PC-3 (cell line): Measurements from ENCODE around the gene PDSS2. TPM values are rescaled to one million over a fixed set of nuclear protein-coding genes. Genes with fewer than 3 reads are reported as not detected.
"Not testable (repeated sequence)": the region's sequence is repeated elsewhere in the genome, so short reads cannot be mapped to it uniquely, and the experiment has no call there.

Experiments used
- ATAC-seq: fragments of 200-7000 bp; cut with Tn5 transposase; 2 replicates; pipeline ENCODE4 v1.9.1; 2020; ENCODE audit warnings: mild to moderate bottlenecking, moderate library complexity
- BruUV-seq: library from RNA; stranded (reverse); fragments of 400-500 nt; replicated peaks from 2 replicates; lab custom pipeline; 2021; lab: Mats Ljungman, UMichigan
- CTCF ChIA-PET: fragments of 300-600 bp; sonication (Branson Sonifier 250); formaldehyde crosslinking; loops from one replicate; lab custom pipeline; 2022; ENCODE audit warnings: antibody characterized with exemption; lab: Charles Lee
- POLR2A ChIA-PET: fragments of 300-600 bp; sonication (Branson Sonifier 250); formaldehyde crosslinking; loops from one replicate; lab custom pipeline; 2022; ENCODE audit warnings: antibody characterized with exemption; ENCODE audit not compliant: unreplicated experiment; lab: Charles Lee
- DNase-seq: peaks from one replicate; pipeline ENCODE4 v3.0.0-alpha.2; 2015
- H2AFZ ChIP-seq: fragments of 300-600 bp; sonication (generic); 2 replicates; pipeline ENCODE4 v1.6.0; 2016; ENCODE audit warnings: antibody characterized with exemption, low read length
- H3F3A ChIP-seq: fragments of 300-600 bp; sonication (generic); one replicate; pipeline ENCODE4 v1.6.0; 2017; ENCODE audit warnings: antibody characterized with exemption, low read length, control low read depth, mild to moderate bottlenecking; ENCODE audit not compliant: unreplicated experiment
- H3K27ac ChIP-seq: fragments of 300-600 bp; sonication (generic); 2 replicates; pipeline ENCODE4 v1.5.1; 2016; ENCODE audit warnings: mild to moderate bottlenecking, low read length
- H3K27me3 ChIP-seq: fragments of 300-600 bp; sonication (generic); 2 replicates; pipeline ENCODE4 v1.6.1; 2016; ENCODE audit warnings: low read length, mixed read lengths
- H3K36me3 ChIP-seq: fragments of 300-600 bp; sonication (generic); 2 replicates; pipeline ENCODE4 v1.6.1; 2016; ENCODE audit warnings: low read depth, mixed run types, low read length, mixed read lengths
- H3K4me1 ChIP-seq: fragments of 300-600 bp; sonication (generic); 2 replicates; pipeline ENCODE4 v1.5.1; 2016; ENCODE audit warnings: low read length; ENCODE audit not compliant: insufficient read depth
- H3K4me2 ChIP-seq: fragments of 300-600 bp; sonication (generic); 2 replicates; pipeline ENCODE4 v1.6.0; 2016; ENCODE audit warnings: low read length
- H3K4me3 ChIP-seq: fragments of 300-600 bp; sonication (generic); 2 replicates; pipeline ENCODE4 v1.5.1; 2016; ENCODE audit warnings: mild to moderate bottlenecking, low read length, mixed read lengths
- H3K79me2 ChIP-seq: fragments of 300-600 bp; sonication (generic); 2 replicates; pipeline ENCODE4 v1.6.1; 2017; ENCODE audit warnings: low read length, mixed read lengths
- H3K9ac ChIP-seq: fragments of 300-600 bp; sonication (generic); 2 replicates; pipeline ENCODE4 v1.6.0; 2016; ENCODE audit warnings: mild to moderate bottlenecking, low read length
- H3K9me2 ChIP-seq: fragments of 300-600 bp; sonication (generic); replicated peaks from 2 replicates; pipeline ENCODE4 v1.6.1; 2016; ENCODE audit warnings: mixed run types, low read length, mixed read lengths
- H3K9me3 ChIP-seq: fragments of 300-600 bp; sonication (generic); 2 replicates; pipeline ENCODE4 v1.6.1; 2016; ENCODE audit warnings: low read length, mixed read lengths
- H4K20me1 ChIP-seq: fragments of 300-600 bp; sonication (generic); 2 replicates; pipeline ENCODE4 v1.6.1; 2016; ENCODE audit warnings: low read length, mixed read lengths
- EZH2 ChIP-seq: fragments of 300-600 bp; sonication (generic); IDR thresholded peaks from one replicate; pipeline ENCODE4 v1.6.1; 2017; ENCODE audit warnings: antibody characterized with exemption, mild to moderate bottlenecking, low read length; ENCODE audit not compliant: unreplicated experiment
- EZH2phosphoT487 ChIP-seq: fragments of 300-600 bp; sonication (generic); IDR thresholded peaks from 2 replicates; pipeline ENCODE4 v1.6.1; 2018; ENCODE audit warnings: mild to moderate bottlenecking, antibody characterized with exemption, low read length, borderline replicate concordance
- intact Hi-C: fragments of 100-400 bp; cut with micrococcal nuclease; formaldehyde crosslinking; loops from 2 replicates; pipeline ENCODE4 v1.9.0; 2023
- total RNA-seq: library from RNA; depleted of rRNA; stranded (reverse); fragments of >200 nt; gene quantifications from 2 replicates; pipeline ENCODE4 v1.2.3, GENCODE V29; 2014
- TF ChIP-seq, protein P1 (sequence below): fragments of 300-600 bp; sonication (generic); conservative IDR thresholded peaks from 2 replicates; pipeline ENCODE4 v1.5.1; 2017; ENCODE audit warnings: antibody characterized with exemption, low read depth, mild to moderate bottlenecking, low read length

The PDSS2 gene
- total RNA-seq, 1 experiment from 2014 or later: 6.6 TPM

DNA sequence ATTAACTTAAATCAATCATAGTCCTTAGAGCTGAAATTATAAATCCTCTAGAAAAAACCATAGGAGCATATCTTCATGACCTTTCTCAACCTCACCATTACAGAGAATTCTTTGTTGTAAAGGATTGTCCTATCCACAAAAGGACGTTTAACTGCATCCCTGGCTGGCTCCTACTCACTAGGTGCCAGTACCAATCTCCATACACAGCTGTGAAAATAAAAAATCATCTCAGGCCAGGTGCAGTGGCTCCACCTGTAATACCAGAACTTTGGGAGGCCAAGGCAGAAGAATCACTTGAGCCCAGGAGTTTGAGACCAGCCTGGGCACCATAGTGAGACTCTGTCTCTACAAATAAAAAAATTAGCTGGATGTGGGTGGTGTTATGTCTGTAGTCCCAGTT lies 89.9 kb downstream of the PDSS2 start:
- H3K4me1 ChIP-seq: no peaks in the 10 kb centered on the region
- H3K79me2 ChIP-seq: no peaks in the 10 kb centered on the region
- no TSS peak for BruUV-seq
- H3K36me3 ChIP-seq: no peaks in the 10 kb centered on the region
- H2AFZ ChIP-seq: no peak overlapping the region
- no peaks in the 10 kb centered on the region for H3F3A ChIP-seq
- ChIA-PET CTCF (no interaction called here), POLR2A (no interaction called here)
- no peak overlapping the region for H3K27ac ChIP-seq
- H3K27me3 ChIP-seq: no peaks in the 10 kb centered on the region
- TF ChIP-seq, protein P1, sequence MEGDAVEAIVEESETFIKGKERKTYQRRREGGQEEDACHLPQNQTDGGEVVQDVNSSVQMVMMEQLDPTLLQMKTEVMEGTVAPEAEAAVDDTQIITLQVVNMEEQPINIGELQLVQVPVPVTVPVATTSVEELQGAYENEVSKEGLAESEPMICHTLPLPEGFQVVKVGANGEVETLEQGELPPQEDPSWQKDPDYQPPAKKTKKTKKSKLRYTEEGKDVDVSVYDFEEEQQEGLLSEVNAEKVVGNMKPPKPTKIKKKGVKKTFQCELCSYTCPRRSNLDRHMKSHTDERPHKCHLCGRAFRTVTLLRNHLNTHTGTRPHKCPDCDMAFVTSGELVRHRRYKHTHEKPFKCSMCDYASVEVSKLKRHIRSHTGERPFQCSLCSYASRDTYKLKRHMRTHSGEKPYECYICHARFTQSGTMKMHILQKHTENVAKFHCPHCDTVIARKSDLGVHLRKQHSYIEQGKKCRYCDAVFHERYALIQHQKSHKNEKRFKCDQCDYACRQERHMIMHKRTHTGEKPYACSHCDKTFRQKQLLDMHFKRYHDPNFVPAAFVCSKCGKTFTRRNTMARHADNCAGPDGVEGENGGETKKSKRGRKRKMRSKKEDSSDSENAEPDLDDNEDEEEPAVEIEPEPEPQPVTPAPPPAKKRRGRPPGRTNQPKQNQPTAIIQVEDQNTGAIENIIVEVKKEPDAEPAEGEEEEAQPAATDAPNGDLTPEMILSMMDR: no peak
- TF ChIP-seq EZH2phosphoT487 (no peak), EZH2 (no peak)
- DNase-seq: no peak
- ATAC-seq: no peak
- no peak overlapping the region for H3K4me2 ChIP-seq
- no peaks in the 10 kb centered on the region for H3K9me3 ChIP-seq
- H4K20me1 ChIP-seq: no peaks in the 10 kb centered on the region
- intact Hi-C loops: no loop called here
- no peak overlapping the region for H3K4me3 ChIP-seq
- no peak overlapping the region for H3K9ac ChIP-seq
- H3K9me2 ChIP-seq: no peaks in the 10 kb centered on the region

DNA sequence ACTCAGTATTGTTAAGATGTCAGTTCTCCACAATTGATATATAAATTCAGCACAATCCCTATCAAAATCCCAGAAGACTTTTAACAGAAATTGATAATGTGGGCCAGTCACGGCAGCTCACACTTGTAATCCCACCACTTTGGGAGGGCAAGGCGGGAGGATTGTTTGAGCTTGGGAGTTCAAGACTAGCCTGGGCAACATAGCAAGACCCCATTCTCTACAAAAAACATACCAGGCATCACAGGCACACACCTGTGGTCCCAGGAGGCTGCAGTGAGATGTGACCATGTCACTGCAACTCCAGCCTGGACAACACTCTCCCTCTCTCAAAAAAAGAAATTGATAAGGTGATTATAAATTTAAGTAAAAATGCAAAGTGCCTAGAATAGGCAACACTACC lies 90.9 kb downstream of the PDSS2 start:
- H4K20me1 ChIP-seq: no peaks in the 10 kb centered on the region
- H3K36me3 ChIP-seq: no peaks in the 10 kb centered on the region
- TF ChIP-seq, protein P1: no peak
- TF ChIP-seq EZH2phosphoT487: no peak
- no peak for TF ChIP-seq EZH2
- H3K9me2 ChIP-seq: no peaks in the 10 kb centered on the region
- no peaks in the 10 kb centered on the region for H3K79me2 ChIP-seq
- intact Hi-C loops: no loop called here
- BruUV-seq: no TSS peak
- H3K4me3 ChIP-seq: no peak overlapping the region
- no peaks in the 10 kb centered on the region for H3K4me1 ChIP-seq
- H3K4me2 ChIP-seq: no peak overlapping the region
- H2AFZ ChIP-seq: no peak overlapping the region
- no peaks in the 10 kb centered on the region for H3K9me3 ChIP-seq
- no peak overlapping the region for H3K27ac ChIP-seq
- DNase-seq (no peak), ATAC-seq (no peak)
- H3K9ac ChIP-seq: no peak overlapping the region
- POLR2A ChIA-PET: no interaction called here
- H3F3A ChIP-seq: no peaks in the 10 kb centered on the region
- no peaks in the 10 kb centered on the region for H3K27me3 ChIP-seq
- CTCF ChIA-PET: no interaction called here

DNA sequence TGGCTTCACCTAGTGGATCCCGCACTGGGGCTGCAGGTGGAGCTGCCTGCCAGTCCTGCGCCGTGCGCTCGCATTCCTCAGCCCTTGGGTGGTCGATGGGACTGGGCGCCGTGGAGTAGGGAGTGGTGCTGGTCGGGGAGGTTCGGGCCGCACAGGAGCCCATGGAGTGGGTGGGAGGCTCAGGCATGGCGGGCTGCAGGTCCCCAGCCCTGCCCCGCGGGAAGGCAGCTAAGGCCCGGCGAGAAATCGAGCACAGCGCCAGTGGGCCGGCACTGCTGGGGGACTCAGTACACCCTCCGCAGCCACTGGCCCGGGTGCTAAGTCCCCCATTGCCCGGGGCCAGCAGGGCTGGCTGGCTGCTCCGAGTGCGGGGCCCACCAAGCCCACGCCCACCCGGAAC lies 95.2 kb downstream of the PDSS2 start:
- CTCF ChIA-PET, H3K9me2 ChIP-seq, H3K27ac ChIP-seq, BruUV-seq, H3K27me3 ChIP-seq, H2AFZ ChIP-seq, H3K9ac ChIP-seq, POLR2A ChIA-PET, H3K4me2 ChIP-seq, H3K4me1 ChIP-seq, H4K20me1 ChIP-seq, DNase-seq, H3K4me3 ChIP-seq, ATAC-seq, H3K79me2 ChIP-seq, H3K9me3 ChIP-seq, H3F3A ChIP-seq, H3K36me3 ChIP-seq, intact Hi-C loops: not testable (repeated sequence)
